ENCODE results near the gene VAMP3. TPM values are rescaled to one million over a fixed set of nuclear protein-coding genes. Genes with fewer than 3 reads are reported as not detected.
"Not testable (repeated sequence)": the region's sequence is repeated elsewhere in the genome, so short reads cannot be mapped to it uniquely, and the experiment has no call there.

The VAMP3 gene
- total and polyA plus RNA-seq, 7 experiments from 2014 or later: 33.8 to 87.1 (median 57.6) TPM

DNA sequence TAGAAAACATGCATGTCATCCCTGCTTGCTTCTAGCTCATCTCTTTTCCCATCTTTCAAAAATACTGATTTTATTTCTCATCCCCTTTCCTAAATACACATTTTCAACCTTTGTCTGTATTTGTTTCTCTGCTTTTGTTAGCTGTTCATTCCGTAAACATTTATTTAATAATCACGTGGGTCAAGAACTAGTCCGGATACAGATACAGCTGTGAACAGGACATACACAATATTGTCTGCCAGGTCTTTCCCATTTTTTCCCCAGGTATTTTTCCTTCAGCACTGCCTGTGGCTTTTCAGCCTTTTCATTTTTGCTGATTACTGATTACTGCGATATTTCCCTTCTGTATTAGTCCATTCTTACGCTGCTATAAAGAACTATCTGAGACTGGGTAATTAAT is 18.7 kb downstream of the VAMP3 start:
- ChIA-PET POLR2A (no interaction called here), CTCF (interaction anchor here (1.0 kb wide), 1 partner anchor 38 kb away, joined by 3 read pairs; no protein-coding TSS in a partner anchor)
- no peak overlapping the region for H3K27ac Mint-ChIP-seq
- peaks cover 0 to 5% (median 0%) of the 10 kb centered on the region in 3 experiments for H3K36me3 ChIP-seq (ENCODE audit: control insufficient read depth in 2 of 3, insufficient read depth in 3 of 3, low read length in 3 of 3)
- H3K9me3 ChIP-seq (ENCODE audit: control insufficient read depth in 2 of 3, low read length in 3 of 3): peaks cover 0 to 5% (median 0%) of the 10 kb centered on the region in 3 experiments
- peaks cover 0 to 12% (median 7%) of the 10 kb centered on the region in 7 donors for H3K4me1 Mint-ChIP-seq
- ATAC-seq (no peak), DNase-seq (no peak)
- peaks cover 7 to 27% (median 16%) of the 10 kb centered on the region in 11 donors for H3K9me3 Mint-ChIP-seq
- intact Hi-C loops (cut with micrococcal nuclease): loop anchor here in 1 of 2 donors (10.0 kb wide), 3 partner anchors 735 to 1335 kb away; partner anchors contain the start of gene GPR157
- no peak overlapping the region for H3K4me3 ChIP-seq (ENCODE audit: low read length)
- peaks cover 2 to 3% of the 10 kb centered on the region in 2 donors for H3K4me1 ChIP-seq (ENCODE audit: control insufficient read depth in 2 of 2, insufficient read depth in 2 of 2, low read length in 2 of 2)
- peaks cover 11 to 61% (median 49%) of the 10 kb centered on the region in 5 donors for H3K36me3 Mint-ChIP-seq
- no peak overlapping the region for H3K27ac ChIP-seq (ENCODE audit: low read depth, low read length)
- peaks cover 0 to 16% (median 0%) of the 10 kb centered on the region in 5 donors for H3K27me3 Mint-ChIP-seq
- no peak overlapping the region for H3K4me3 Mint-ChIP-seq
- H3K27me3 ChIP-seq (ENCODE audit: control insufficient read depth in 2 of 2, insufficient read depth in 2 of 2, low read length in 2 of 2): no peaks in the 10 kb centered on the region

GRCh38 chr1:7791027-7791426 is 19.9 kb downstream of the VAMP3 start:
- H3K27ac Mint-ChIP-seq; H3K4me3 Mint-ChIP-seq; H3K9me3 ChIP-seq (ENCODE audit: control insufficient read depth in 2 of 3, low read length in 3 of 3); DNase-seq; ATAC-seq; H3K36me3 ChIP-seq (ENCODE audit: control insufficient read depth in 2 of 3, insufficient read depth in 3 of 3, low read length in 3 of 3); H3K27me3 ChIP-seq (ENCODE audit: control insufficient read depth in 2 of 2, insufficient read depth in 2 of 2, low read length in 2 of 2); CTCF ChIA-PET; intact Hi-C loops (cut with micrococcal nuclease); POLR2A ChIA-PET; H3K4me1 ChIP-seq (ENCODE audit: control insufficient read depth in 2 of 2, insufficient read depth in 2 of 2, low read length in 2 of 2); H3K4me1 Mint-ChIP-seq; H3K4me3 ChIP-seq (ENCODE audit: low read length); H3K27me3 Mint-ChIP-seq; H3K27ac ChIP-seq (ENCODE audit: low read depth, low read length): not testable (repeated sequence)
- H3K9me3 Mint-ChIP-seq: peaks cover 7 to 27% (median 16%) of the 10 kb centered on the region in 11 donors
- H3K36me3 Mint-ChIP-seq: peaks cover 11 to 65% (median 56%) of the 10 kb centered on the region in 5 donors

GRCh38 chr1:7795406-7795805 is 24.3 kb downstream of the VAMP3 start:
- POLR2A ChIA-PET: no interaction called here
- H3K9me3 Mint-ChIP-seq: peaks cover 0 to 19% (median 8%) of the 10 kb centered on the region in 11 donors

GRCh38 chr1:7805460-7805859 is 34.4 kb downstream of the VAMP3 start:
- POLR2A ChIA-PET: no interaction called here
- peaks cover 0 to 25% (median 0%) of the 10 kb centered on the region in 3 experiments for H3K36me3 ChIP-seq (ENCODE audit: control insufficient read depth in 2 of 3, insufficient read depth in 3 of 3, low read length in 3 of 3)
- no peaks in the 10 kb centered on the region for H3K9me3 Mint-ChIP-seq
- H3K4me1 Mint-ChIP-seq: no peaks in the 10 kb centered on the region
- H3K9me3 ChIP-seq (ENCODE audit: control insufficient read depth in 2 of 3, low read length in 3 of 3): no peaks in the 10 kb centered on the region
- H3K27ac Mint-ChIP-seq: no peak overlapping the region
- no peaks in the 10 kb centered on the region for H3K27me3 ChIP-seq (ENCODE audit: control insufficient read depth in 2 of 2, insufficient read depth in 2 of 2, low read length in 2 of 2)
- H3K4me1 ChIP-seq (ENCODE audit: control insufficient read depth in 2 of 2, insufficient read depth in 2 of 2, low read length in 2 of 2): no peaks in the 10 kb centered on the region
- H3K27ac ChIP-seq (ENCODE audit: low read depth, low read length): no peak overlapping the region
- ATAC-seq: no peak
- intact Hi-C loops (cut with micrococcal nuclease): no loop called here
- no peak for DNase-seq
- no peaks in the 10 kb centered on the region for H3K27me3 Mint-ChIP-seq
- CTCF ChIA-PET: no interaction called here
- H3K4me3 Mint-ChIP-seq: no peak overlapping the region
- no peak overlapping the region for H3K4me3 ChIP-seq (ENCODE audit: low read length)
- peaks cover 0 to 47% (median 12%) of the 10 kb centered on the region in 5 donors for H3K36me3 Mint-ChIP-seq

More at GRCh38 chr1:7795406-7795805, 24.3 kb downstream of the VAMP3 start:
- ATAC-seq: no peak
- Histone ChIP-seq H3K27me3 (ENCODE audit: control insufficient read depth in 2 of 2, insufficient read depth in 2 of 2, low read length in 2 of 2) (no peaks in the 10 kb centered on the region), H3K4me1 (ENCODE audit: control insufficient read depth in 2 of 2, insufficient read depth in 2 of 2, low read length in 2 of 2) (no peaks in the 10 kb centered on the region), H3K36me3 (ENCODE audit: control insufficient read depth in 2 of 3, insufficient read depth in 3 of 3, low read length in 3 of 3) (peaks cover 0 to 6% (median 3%) of the 10 kb centered on the region in 3 experiments), H3K4me3 (ENCODE audit: low read length) (no peak overlapping the region), H3K9me3 (ENCODE audit: control insufficient read depth in 2 of 3, low read length in 3 of 3) (peaks cover 0 to 5% (median 0%) of the 10 kb centered on the region in 3 experiments), H3K27ac (ENCODE audit: low read depth, low read length) (no peak overlapping the region)
- H3K36me3 Mint-ChIP-seq: peaks cover 6 to 53% (median 32%) of the 10 kb centered on the region in 5 donors
- no peaks in the 10 kb centered on the region for H3K27me3 Mint-ChIP-seq
- H3K27ac Mint-ChIP-seq: peak overlapping the region in 1 of 9 donors; percentile 62
- no peak overlapping the region for H3K4me3 Mint-ChIP-seq
- CTCF ChIA-PET: no interaction called here
- DNase-seq: no peak
- peaks cover 0 to 5% (median 0%) of the 10 kb centered on the region in 7 donors for H3K4me1 Mint-ChIP-seq
- intact Hi-C loops (cut with micrococcal nuclease): no loop called here

- H3K4me3 Mint-ChIP-seq: no peak overlapping the region
- peak in 1 of 9 donors; percentile 13 for DNase-seq
Measured at GRCh38 chr1:7808253-7808844, 37.3 kb downstream of the VAMP3 start.

GRCh38 chr1:7809742-7810141 is 38.6 kb downstream of the VAMP3 start:
- H3K4me3 ChIP-seq (ENCODE audit: low read length): no peak overlapping the region
- DNase-seq (no peak), ATAC-seq (no peak)
- POLR2A ChIA-PET: no interaction called here
- no peaks in the 10 kb centered on the region for H3K27me3 Mint-ChIP-seq
- no peaks in the 10 kb centered on the region for H3K4me1 Mint-ChIP-seq
- intact Hi-C loops (cut with micrococcal nuclease): loop anchor here in 1 of 2 donors (2.0 kb wide), 1 partner anchor 93 kb away; no protein-coding TSS in a partner anchor
- peaks cover 8 to 19% (median 15%) of the 10 kb centered on the region in 11 donors for H3K9me3 Mint-ChIP-seq
- peaks cover 0 to 10% (median 0%) of the 10 kb centered on the region in 3 experiments for H3K9me3 ChIP-seq (ENCODE audit: control insufficient read depth in 2 of 3, low read length in 3 of 3)
- H3K36me3 Mint-ChIP-seq: peaks cover 14 to 65% (median 41%) of the 10 kb centered on the region in 5 donors
- H3K4me3 Mint-ChIP-seq: no peak overlapping the region
- H3K27ac Mint-ChIP-seq: no peak overlapping the region
- no peaks in the 10 kb centered on the region for H3K27me3 ChIP-seq (ENCODE audit: control insufficient read depth in 2 of 2, insufficient read depth in 2 of 2, low read length in 2 of 2)
- H3K36me3 ChIP-seq (ENCODE audit: control insufficient read depth in 2 of 3, insufficient read depth in 3 of 3, low read length in 3 of 3): peaks cover 0 to 33% (median 0%) of the 10 kb centered on the region in 3 experiments
- H3K4me1 ChIP-seq (ENCODE audit: control insufficient read depth in 2 of 2, insufficient read depth in 2 of 2, low read length in 2 of 2): no peaks in the 10 kb centered on the region
- CTCF ChIA-PET: no interaction called here
- no peak overlapping the region for H3K27ac ChIP-seq (ENCODE audit: low read depth, low read length)

More at GRCh38 chr1:7808253-7808844, 37.3 kb downstream of the VAMP3 start:
- Histone ChIP-seq H3K4me1 (ENCODE audit: control insufficient read depth in 2 of 2, insufficient read depth in 2 of 2, low read length in 2 of 2) (no peaks in the 10 kb centered on the region), H3K9me3 (ENCODE audit: control insufficient read depth in 2 of 3, low read length in 3 of 3) (peaks cover 0 to 4% (median 0%) of the 10 kb centered on the region in 3 experiments), H3K27ac (ENCODE audit: low read depth, low read length) (no peak overlapping the region), H3K27me3 (ENCODE audit: control insufficient read depth in 2 of 2, insufficient read depth in 2 of 2, low read length in 2 of 2) (no peaks in the 10 kb centered on the region), H3K36me3 (ENCODE audit: control insufficient read depth in 2 of 3, insufficient read depth in 3 of 3, low read length in 3 of 3) (peaks cover 0 to 37% (median 0%) of the 10 kb centered on the region in 3 experiments), H3K4me3 (ENCODE audit: low read length) (no peak overlapping the region)
- H3K9me3 Mint-ChIP-seq: peaks cover 4 to 9% (median 6%) of the 10 kb centered on the region in 11 donors
- H3K4me1 Mint-ChIP-seq: no peaks in the 10 kb centered on the region
- H3K27me3 Mint-ChIP-seq: no peaks in the 10 kb centered on the region
- peaks cover 5 to 64% (median 34%) of the 10 kb centered on the region in 5 donors for H3K36me3 Mint-ChIP-seq
- POLR2A ChIA-PET: no interaction called here
- intact Hi-C loops (cut with micrococcal nuclease): loop anchor here (1.0 to 2.0 kb wide), 2 partner anchors 94 kb away; no protein-coding TSS in a partner anchor
- ATAC-seq: peak; percentile 54
- H3K27ac Mint-ChIP-seq: peak overlapping the region in 1 of 9 donors; percentile 14
- CTCF ChIA-PET: interaction anchor here (0.6 kb wide), 1 partner anchor 1650 kb away, joined by 5 read pairs; no protein-coding TSS in a partner anchor

Data from naive thymus-derived CD4-positive, alpha-beta T cell (primary cell).